GM10266 (cell line): ENCODE results near the gene TMIE.

ENCODE experiments used
- DNase-seq: peaks from one replicate; pipeline ENCODE4 v3.0.0; 2012; ENCODE audit errors: extremely low spot score
- CTCF ChIP-seq: IDR thresholded peaks from 2 replicates; pipeline ENCODE4 v1.5.1; 2012; ENCODE audit warnings: mild to moderate bottlenecking, low read depth; ENCODE audit not compliant: control insufficient read depth, insufficient read depth; ENCODE audit errors: missing control alignments

The TMIE gene

DNA sequence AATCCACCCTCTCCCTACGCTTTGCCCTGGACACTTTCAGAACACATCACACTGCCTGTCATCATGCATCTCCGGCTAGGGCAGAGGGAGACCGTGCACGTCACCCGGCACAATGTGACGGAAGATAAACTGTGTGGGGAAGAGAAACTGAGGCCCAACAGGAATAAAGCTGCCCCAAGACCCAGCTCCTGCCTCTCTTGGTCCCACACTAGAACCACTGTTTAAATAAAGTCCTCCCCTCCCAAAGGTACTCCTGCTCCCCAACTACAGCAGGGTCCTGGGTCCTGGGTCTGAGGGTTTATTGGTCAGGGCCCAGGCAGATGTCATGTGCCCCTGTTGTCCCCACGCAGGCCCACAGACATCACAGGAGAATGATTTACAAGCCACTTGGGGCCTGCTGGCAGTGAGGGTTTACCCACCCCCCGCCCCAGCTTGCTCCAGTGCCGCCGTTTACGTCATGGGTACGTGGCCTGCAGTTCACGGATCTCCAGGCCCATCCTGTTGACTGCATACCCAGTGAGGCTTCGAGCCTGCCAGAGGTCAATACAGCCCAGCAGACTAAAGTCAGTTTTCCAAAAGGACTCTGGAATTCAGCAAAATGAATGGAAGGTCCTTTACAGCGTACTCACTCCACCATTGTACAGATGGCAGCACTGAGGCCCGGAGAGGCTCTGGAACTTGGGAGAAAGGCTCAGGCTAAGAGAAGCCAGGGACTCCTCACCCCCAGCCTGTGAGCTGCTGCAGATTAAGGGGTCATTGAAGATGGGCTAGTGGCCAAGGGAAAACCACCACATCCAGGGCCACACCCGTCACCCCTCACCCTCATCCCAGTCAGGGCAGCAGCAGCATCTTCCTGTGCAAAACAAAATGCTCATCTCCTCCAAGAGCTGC, 30.9 kb upstream of the TMIE start:
- no peak for TF ChIP-seq CTCF
- DNase-seq: no peak

DNA sequence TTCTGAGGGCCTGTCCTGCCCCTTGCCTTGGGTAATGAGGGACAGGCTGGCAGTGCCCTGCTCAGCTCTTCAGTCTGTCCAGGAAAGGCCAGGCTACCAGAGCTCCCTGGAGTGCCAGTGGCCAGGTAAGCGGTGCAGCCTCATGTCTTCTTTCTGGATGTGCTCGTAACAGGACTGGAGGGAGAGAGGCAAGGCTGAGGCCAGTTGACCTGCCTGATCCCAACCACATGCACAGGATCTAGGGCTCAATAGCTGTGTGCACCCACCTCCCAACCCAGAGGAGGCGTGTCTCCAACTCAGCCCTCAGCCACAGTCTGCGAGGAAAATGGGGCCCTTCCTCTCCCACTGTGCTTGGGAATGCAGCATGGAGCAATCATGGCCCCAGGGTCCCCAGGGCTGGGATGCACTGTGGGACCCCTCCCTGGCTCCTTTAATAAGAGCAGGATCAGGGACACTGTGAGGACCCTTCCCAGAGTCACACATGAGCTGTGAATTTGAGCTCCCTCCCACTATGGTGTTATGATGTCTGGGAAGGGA, 30.2 kb upstream of the TMIE start:
- no peak for TF ChIP-seq CTCF
- DNase-seq: no peak

DNA sequence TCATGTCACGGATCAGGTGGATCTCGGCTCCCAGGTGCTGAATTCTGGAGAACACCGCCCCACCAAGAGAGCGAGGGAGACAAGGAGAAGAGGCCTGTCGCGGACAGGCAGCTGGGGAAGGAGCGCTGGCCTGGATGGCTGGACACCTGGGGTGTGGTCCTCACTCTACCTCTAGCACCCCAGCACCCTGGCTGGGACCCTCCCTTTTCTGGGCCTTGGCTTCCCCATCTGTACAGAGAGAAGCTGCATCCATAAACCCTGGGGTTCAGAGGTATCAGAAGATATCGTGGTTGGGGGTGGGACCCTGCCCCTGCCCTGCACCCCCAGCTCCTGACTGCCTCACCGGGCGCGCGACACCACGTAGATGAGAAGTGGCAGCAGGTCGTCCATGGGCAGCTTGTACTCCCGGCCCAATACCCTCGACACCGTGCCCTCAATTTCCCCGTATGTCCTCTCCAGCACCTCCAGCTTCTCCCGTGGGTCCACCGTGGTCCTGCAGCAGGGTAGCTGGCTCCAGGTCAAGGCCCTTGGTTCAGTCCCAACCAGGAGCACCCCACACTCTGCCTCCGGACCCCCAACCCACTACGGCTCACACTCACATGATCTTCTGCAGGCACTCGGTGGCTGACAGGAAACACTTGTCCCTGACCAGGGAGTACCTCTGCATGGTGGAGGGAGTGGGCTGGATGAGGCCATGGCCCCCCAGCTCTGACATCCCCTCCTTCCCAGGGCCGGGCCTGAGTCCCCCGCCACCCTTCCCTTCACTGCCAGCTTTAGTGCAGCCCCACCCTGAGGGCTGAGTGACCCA, 29.4 kb upstream of the TMIE start:
- DNase-seq: no peak
- no peak for TF ChIP-seq CTCF

GRCh38 chr3:46672349-46672695, 28.9 kb upstream of the TMIE start:
- DNase-seq: no peak
- TF ChIP-seq CTCF: no peak

- TF ChIP-seq CTCF: no peak
- DNase-seq: no peak
Observed at GRCh38 chr3:46673151-46674030, 27.8 kb upstream of the TMIE start.

DNA sequence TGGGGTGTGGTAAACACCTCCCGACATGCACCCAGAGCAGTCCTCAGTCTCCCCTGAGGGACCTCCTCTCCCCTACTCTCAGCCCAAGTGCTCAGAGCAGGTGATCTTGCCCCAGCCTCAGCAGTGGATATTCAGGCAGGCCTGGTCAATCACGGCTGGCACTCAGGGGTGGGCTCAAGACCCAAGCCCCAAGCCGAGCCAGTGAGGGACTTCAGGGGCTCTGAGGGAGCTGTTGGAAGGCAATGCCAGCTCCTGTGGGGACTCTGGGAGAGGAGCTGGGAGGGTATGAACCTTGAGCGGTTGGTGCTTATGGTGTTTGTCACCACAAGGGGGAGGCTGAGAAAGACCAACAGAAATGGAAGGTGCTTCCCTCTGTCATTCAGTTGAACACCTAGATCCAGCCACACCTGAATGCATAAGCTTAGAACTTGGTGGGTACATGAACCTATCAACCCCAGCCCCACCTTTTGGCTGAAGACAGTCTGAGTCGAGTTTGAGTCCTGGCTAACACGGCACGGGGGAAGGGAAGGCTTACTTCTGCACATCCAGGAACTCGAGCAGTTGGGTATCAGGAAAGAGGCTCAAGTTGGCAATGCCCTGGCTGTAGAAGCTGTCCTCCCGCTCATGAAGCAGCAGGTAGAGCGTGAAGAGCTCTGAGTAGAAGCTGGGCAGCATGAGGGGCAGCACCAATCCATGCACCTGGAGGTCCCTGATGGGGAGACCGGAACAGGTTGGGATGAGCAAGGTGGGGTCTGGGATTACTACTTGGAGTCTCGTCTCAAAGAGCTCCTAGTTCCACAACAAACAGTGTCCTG, 27.0 kb upstream of the TMIE start:
- no peak for TF ChIP-seq CTCF
- DNase-seq: no peak
